IMR-90 (cell line): Measurements from ENCODE around the gene OPCML. TPM values are rescaled to one million over a fixed set of nuclear protein-coding genes. Genes with fewer than 3 reads are reported as not detected.
A peak's percentile ranks its signal among the peaks of the same experiment; 100 is the strongest.

Source experiments
- ATAC-seq: fragments of 200-7000 bp; cut with Tn5 transposase; 2 replicates; pipeline ENCODE4 v1.9.1; 2020; ENCODE audit warnings: low read depth, mild to moderate bottlenecking, moderate library complexity
- BruUV-seq: library from RNA; stranded (reverse); fragments of 400-500 nt; replicated peaks from 2 replicates; lab custom pipeline; 2021; lab: Mats Ljungman, UMichigan
- CTCF ChIA-PET: fragments of 300-600 bp; formaldehyde crosslinking; extraction: SDS; loops from one replicate; lab custom pipeline; 2021; ENCODE audit warnings: antibody characterized with exemption; lab: Yijun Ruan, JAX
- POLR2A ChIA-PET: fragments of 300-600 bp; sonication (Branson Sonifier 250); formaldehyde crosslinking; loops from one replicate; lab custom pipeline; 2022; ENCODE audit warnings: antibody characterized with exemption; ENCODE audit not compliant: unreplicated experiment; lab: Charles Lee
- DNase-seq: peaks from one replicate; pipeline ENCODE4 v3.0.0; 2013
- H2AFZ ChIP-seq: replicated peaks from 2 replicates; pipeline ENCODE3; 2013; ENCODE audit warnings: low read length, mild to moderate bottlenecking; ENCODE audit not compliant: poor library complexity
- H2AK5ac ChIP-seq: 2 replicates; pipeline ENCODE4 v1.6.1; 2013; ENCODE audit warnings: low read depth, low read length, inconsistent platforms
- H2AK9ac ChIP-seq: replicated peaks from 2 replicates; pipeline ENCODE3; 2013; ENCODE audit warnings: mild to moderate bottlenecking, low read depth, low read length, moderate library complexity; ENCODE audit not compliant: poor library complexity
- H2BK120ac ChIP-seq: 2 replicates; pipeline ENCODE4 v1.6.1; 2013; ENCODE audit warnings: low read depth, low read length, inconsistent platforms
- H2BK15ac ChIP-seq: 3 replicates; pipeline ENCODE4 v1.6.1; 2013; ENCODE audit warnings: low read depth, low read length, inconsistent platforms
- H2BK20ac ChIP-seq: 2 replicates; pipeline ENCODE4 v1.6.1; 2013; ENCODE audit warnings: low read depth, mild to moderate bottlenecking, inconsistent platforms, low read length, moderate library complexity
- H2BK5ac ChIP-seq: 2 replicates; pipeline ENCODE4 v1.6.1; 2013; ENCODE audit warnings: mild to moderate bottlenecking, low read depth, low read length, inconsistent platforms; ENCODE audit not compliant: poor library complexity, severe bottlenecking
- H3K14ac ChIP-seq: replicated peaks from 2 replicates; pipeline ENCODE4 v1.6.1; 2013; ENCODE audit warnings: low read depth, low read length, inconsistent platforms
- H3K18ac ChIP-seq: 2 replicates; pipeline ENCODE4 v1.6.1; 2013; ENCODE audit warnings: low read depth, low read length, control low read depth
- H3K23ac ChIP-seq: 2 replicates; pipeline ENCODE4 v1.6.1; 2013; ENCODE audit warnings: low read depth, low read length, inconsistent platforms
- H3K27ac ChIP-seq: 2 replicates; pipeline ENCODE4 v1.5.1; 2013; ENCODE audit warnings: mild to moderate bottlenecking, control low read depth, low read length; ENCODE audit not compliant: insufficient read depth
- H3K27me3 ChIP-seq: 2 replicates; pipeline ENCODE4 v1.6.1; 2013; ENCODE audit warnings: low read length; ENCODE audit not compliant: control insufficient read depth, insufficient read depth
- H3K36me3 ChIP-seq: 2 replicates; pipeline ENCODE4 v1.6.1; 2013; ENCODE audit warnings: low read length, mixed read lengths; ENCODE audit not compliant: control insufficient read depth, insufficient read depth
- H3K4ac ChIP-seq: 2 replicates; pipeline ENCODE4 v1.6.1; 2013; ENCODE audit warnings: low read depth, low read length, inconsistent platforms
- H3K4me1 ChIP-seq: 2 replicates; pipeline ENCODE4 v1.6.1; 2013; ENCODE audit warnings: low read length, mixed read lengths; ENCODE audit not compliant: control insufficient read depth, insufficient read depth
- H3K4me2 ChIP-seq: 2 replicates; pipeline ENCODE4 v1.6.1; 2013; ENCODE audit warnings: low read depth, mild to moderate bottlenecking, control low read depth, low read length, moderate library complexity
- H3K4me3 ChIP-seq: 2 replicates; pipeline ENCODE4 v1.5.1; 2013; ENCODE audit warnings: low read depth, mild to moderate bottlenecking, control low read depth, low read length, moderate library complexity; ENCODE audit not compliant: insufficient read depth
- H3K56ac ChIP-seq: 2 replicates; pipeline ENCODE4 v1.6.1; 2013; ENCODE audit warnings: low read length, inconsistent platforms; ENCODE audit not compliant: insufficient read depth; ENCODE audit errors: extremely low read depth
- H3K79me1 ChIP-seq, 2 experiments: 2 replicates each; pipeline ENCODE4 v1.6.1; 2013; ENCODE audit warnings: low read length in 2 of 2, inconsistent platforms in 1 of 2, low read depth in 1 of 2
- H3K9ac ChIP-seq: 2 replicates; pipeline ENCODE4 v1.6.1; 2013; ENCODE audit warnings: low read depth, low read length, control low read depth
- H3K9me1 ChIP-seq: 2 replicates; pipeline ENCODE4 v1.6.1; 2013; ENCODE audit warnings: low read length, inconsistent platforms; ENCODE audit not compliant: insufficient read depth
- H3K9me3 ChIP-seq: 2 replicates; pipeline ENCODE4 v1.6.1; 2013; ENCODE audit warnings: low read length; ENCODE audit not compliant: control insufficient read depth, insufficient read depth
- H4K20me1 ChIP-seq: 2 replicates; pipeline ENCODE4 v1.6.1; 2013; ENCODE audit warnings: low read length, inconsistent platforms; ENCODE audit not compliant: insufficient read depth
- H4K5ac ChIP-seq: 2 replicates; pipeline ENCODE4 v1.6.1; 2013; ENCODE audit warnings: mild to moderate bottlenecking, low read depth, low read length, control low read depth
- H4K8ac ChIP-seq, 2 experiments: 2 replicates each; pipeline ENCODE4 v1.6.1; 2013; ENCODE audit warnings: low read depth in 2 of 2, low read length in 2 of 2, control low read depth in 1 of 2, inconsistent platforms in 1 of 2
- H4K91ac ChIP-seq: 2 replicates; pipeline ENCODE4 v1.6.1; 2013; ENCODE audit warnings: low read depth, low read length, inconsistent platforms; ENCODE audit not compliant: insufficient read depth
- SMC3 ChIP-seq: fragments of 150-350 bp; IDR thresholded peaks from 2 replicates; pipeline ENCODE4 v1.6.1; 2016; ENCODE audit warnings: low read depth, mild to moderate bottlenecking, antibody characterized with exemption, low read length, moderate library complexity
- WGBS, 2 experiments: methylation state at CpG; one replicate each; pipeline versions ENCODE4 v1.1.5 to v1.1.7; 2013; ENCODE audit warnings: missing lambda C conversion rate in 2 of 2; ENCODE audit not compliant: insufficient read length in 1 of 2; ENCODE audit errors: extremely low coverage in 2 of 2; 5-methylcytosine and 5-hydroxymethylcytosine counted together
- dilution Hi-C: fragments of 300-500 bp; cut with HindIII; formaldehyde crosslinking; loops from one replicate; pipeline ENCODE4 v1.14.3; 2018; ENCODE audit warnings: low sequenced_read_pairs; ENCODE audit not compliant: unreplicated experiment
- in situ Hi-C: fragments of 300-500 bp; cut with MboI; formaldehyde crosslinking; loops from 3 replicates; pipeline ENCODE4 v1.14.3; 2019; ENCODE audit warnings: low sequenced_read_pairs, inconsistent platforms, mixed read lengths
- intact Hi-C: fragments of 100-400 bp; cut with micrococcal nuclease; formaldehyde crosslinking; loops from 2 replicates; pipeline ENCODE4 v1.10.0; 2022
- polyA plus RNA-seq, 3 experiments: library from polyadenylated mRNA; depleted of rRNA; stranded (reverse); fragments of >200 nt; gene quantifications; 2 replicates each; pipeline ENCODE4 v1.2.3, GENCODE V29; 2012; ENCODE audit warnings: low replicate concordance in 1 of 3
- total RNA-seq: library from RNA; depleted of rRNA; stranded (reverse); fragments of >200 nt; gene quantifications from 2 replicates; pipeline ENCODE4 v1.2.3, GENCODE V29; 2012
- TF ChIP-seq, protein P1 (sequence below): fragments of 150-350 bp; IDR thresholded peaks from 2 replicates; pipeline ENCODE4 v1.6.1; 2016; ENCODE audit warnings: low read depth, mild to moderate bottlenecking, low read length, moderate library complexity, borderline replicate concordance

The OPCML gene
- total and polyA plus RNA-seq, 2 of the 4 experiments (the other 2 are of a cell fraction): under 0.01 to 2.6 TPM

- no peak for TF ChIP-seq SMC3
- TF ChIP-seq, protein P1, sequence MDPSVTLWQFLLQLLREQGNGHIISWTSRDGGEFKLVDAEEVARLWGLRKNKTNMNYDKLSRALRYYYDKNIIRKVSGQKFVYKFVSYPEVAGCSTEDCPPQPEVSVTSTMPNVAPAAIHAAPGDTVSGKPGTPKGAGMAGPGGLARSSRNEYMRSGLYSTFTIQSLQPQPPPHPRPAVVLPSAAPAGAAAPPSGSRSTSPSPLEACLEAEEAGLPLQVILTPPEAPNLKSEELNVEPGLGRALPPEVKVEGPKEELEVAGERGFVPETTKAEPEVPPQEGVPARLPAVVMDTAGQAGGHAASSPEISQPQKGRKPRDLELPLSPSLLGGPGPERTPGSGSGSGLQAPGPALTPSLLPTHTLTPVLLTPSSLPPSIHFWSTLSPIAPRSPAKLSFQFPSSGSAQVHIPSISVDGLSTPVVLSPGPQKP: no peak
- no peak overlapping the region for H3K14ac ChIP-seq
- H3K36me3 ChIP-seq: no peaks in the 10 kb centered on the region
- no peak overlapping the region for H2BK20ac ChIP-seq
- peak; percentile 14; the same call in 1 of the 2 replicates for ATAC-seq
- H2AFZ ChIP-seq: no peak overlapping the region
- DNase-seq: peak; percentile 43
- intact Hi-C loops (no loop called here), dilution Hi-C loops (no loop called here), in situ Hi-C loops (no loop called here)
- H4K20me1 ChIP-seq: no peaks in the 10 kb centered on the region
- H3K27me3 ChIP-seq: peaks cover 6% of the 10 kb centered on the region
- POLR2A ChIA-PET: no interaction called here
- H3K4me1 ChIP-seq: no peaks in the 10 kb centered on the region
- no peak overlapping the region for H4K8ac ChIP-seq
- no CpG with 5 or more reads among the region's 1 CpG for WGBS, 2 experiments
- H3K79me1 ChIP-seq: no peaks in the 10 kb centered on the region
- no TSS peak for BruUV-seq
- H4K5ac ChIP-seq: no peak overlapping the region
- no peak overlapping the region for H3K56ac ChIP-seq
- H3K4me3 ChIP-seq: no peak overlapping the region
- H3K27ac ChIP-seq: no peak overlapping the region
- CTCF ChIA-PET: no interaction called here
- no peak overlapping the region for H3K18ac ChIP-seq
- H3K9me3 ChIP-seq: no peaks in the 10 kb centered on the region
- H2AK5ac ChIP-seq: no peak overlapping the region
- H3K9me1 ChIP-seq: no peaks in the 10 kb centered on the region
- no peak overlapping the region for H2BK15ac ChIP-seq
- no peak overlapping the region for H3K4me2 ChIP-seq
- H3K9ac ChIP-seq: no peak overlapping the region
- no peak overlapping the region for H2AK9ac ChIP-seq
- H2BK120ac ChIP-seq: no peak overlapping the region
- H3K23ac ChIP-seq: no peak overlapping the region
- H3K4ac ChIP-seq: no peak overlapping the region
- H4K91ac ChIP-seq: no peak overlapping the region
- no peak overlapping the region for H2BK5ac ChIP-seq
These were observed 711.3 kb downstream of the OPCML start for GRCh38 chr11:132821014-132821413.
